ENCODE data around the gene PDE10A. TPM values are rescaled to one million over a fixed set of nuclear protein-coding genes. Genes with fewer than 3 reads are reported as not detected.

Gene PDE10A
- total RNA-seq, 4 donors from 2014 or later, result 0.59 to 3.1 (median 2.0) TPM

GRCh38 chr6:165573671-165574070 lies 89.4 kb downstream of the PDE10A start:
- 44% methylated on average over 5 of the region's 5 CpGs for WGBS

GRCh38 chr6:165571721-165572132 lies 91.3 kb downstream of the PDE10A start:
- no peaks in the 10 kb centered on the region for H3K36me3 ChIP-seq
- H3K27ac ChIP-seq, result no peak overlapping the region
- 79% methylated on average over 3 of the region's 3 CpGs for WGBS
- no peaks in the 10 kb centered on the region for H3K4me1 ChIP-seq
- no peak for DNase-seq (ENCODE audit: low spot score in 2 of 2)
- no peak for TF ChIP-seq CTCF (IDR thresholded peaks at IDR 0.05)
- no peak for TF ChIP-seq POLR2AphosphoS5 (IDR thresholded peaks at IDR 0.05)
- TF ChIP-seq EP300 (IDR thresholded peaks at IDR 0.05), result no peak
- no peak for TF ChIP-seq POLR2A (IDR thresholded peaks at IDR 0.05)
- no peak overlapping the region for H3K4me3 ChIP-seq
- no peaks in the 10 kb centered on the region for H3K9me3 ChIP-seq
- H3K27me3 ChIP-seq, result no peaks in the 10 kb centered on the region

More at GRCh38 chr6:165573671-165574070, 89.4 kb downstream of the PDE10A start:
- H3K4me3 ChIP-seq, result no peak overlapping the region
- no peaks in the 10 kb centered on the region for H3K9me3 ChIP-seq
- no peaks in the 10 kb centered on the region for H3K4me1 ChIP-seq
- no peak overlapping the region for H3K27ac ChIP-seq
- no peak for DNase-seq (ENCODE audit: low spot score in 2 of 2)
- no peaks in the 10 kb centered on the region for H3K36me3 ChIP-seq
- H3K27me3 ChIP-seq, result no peaks in the 10 kb centered on the region
- TF ChIP-seq EP300 (IDR thresholded peaks at IDR 0.05), result no peak
- TF ChIP-seq CTCF (IDR thresholded peaks at IDR 0.05), result no peak
- TF ChIP-seq POLR2AphosphoS5 (IDR thresholded peaks at IDR 0.05), result no peak
- TF ChIP-seq POLR2A (IDR thresholded peaks at IDR 0.05), result no peak

- Histone ChIP-seq H3K4me3 (no peak overlapping the region), H3K9me3 (no peaks in the 10 kb centered on the region), H3K4me1 (no peaks in the 10 kb centered on the region), H3K27ac (no peak overlapping the region), H3K27me3 (no peaks in the 10 kb centered on the region), H3K36me3 (no peaks in the 10 kb centered on the region)
- no peak for DNase-seq (ENCODE audit: low spot score in 2 of 2)
- WGBS, result 89% methylated on average over 2 of the region's 2 CpGs
- no peak for TF ChIP-seq POLR2AphosphoS5 (IDR thresholded peaks at IDR 0.05)
- TF ChIP-seq CTCF (IDR thresholded peaks at IDR 0.05), result no peak
- no peak for TF ChIP-seq EP300 (IDR thresholded peaks at IDR 0.05)
- TF ChIP-seq POLR2A (IDR thresholded peaks at IDR 0.05), result no peak
Observed at GRCh38 chr6:165571068-165571682, 91.9 kb downstream of the PDE10A start.

- H3K27ac ChIP-seq, result no peak overlapping the region
- H3K4me1 ChIP-seq, result no peaks in the 10 kb centered on the region
- no peak overlapping the region for H3K4me3 ChIP-seq
- TF ChIP-seq EP300 (IDR thresholded peaks at IDR 0.05) (no peak), POLR2A (IDR thresholded peaks at IDR 0.05) (no peak), POLR2AphosphoS5 (IDR thresholded peaks at IDR 0.05) (no peak), CTCF (IDR thresholded peaks at IDR 0.05) (no peak)
- no peak for DNase-seq (ENCODE audit: low spot score in 2 of 2)
- no peaks in the 10 kb centered on the region for H3K36me3 ChIP-seq
- peaks cover 3% of the 10 kb centered on the region for H3K9me3 ChIP-seq
- 64% methylated on average over 2 of the region's 2 CpGs for WGBS
- H3K27me3 ChIP-seq, result no peaks in the 10 kb centered on the region
Observed at GRCh38 chr6:165568326-165568725, 94.7 kb downstream of the PDE10A start.

- H3K4me1 ChIP-seq, result no peaks in the 10 kb centered on the region
- TF ChIP-seq POLR2A (IDR thresholded peaks at IDR 0.05), result no peak
- TF ChIP-seq EP300 (IDR thresholded peaks at IDR 0.05), result no peak
- TF ChIP-seq CTCF (IDR thresholded peaks at IDR 0.05), result no peak
- no peak for TF ChIP-seq POLR2AphosphoS5 (IDR thresholded peaks at IDR 0.05)
- peaks cover 3% of the 10 kb centered on the region for H3K9me3 ChIP-seq
- H3K4me3 ChIP-seq, result no peak overlapping the region
- WGBS, result 85% methylated on average over 5 of the region's 5 CpGs
- DNase-seq (ENCODE audit: low spot score in 2 of 2), result no peak
- no peaks in the 10 kb centered on the region for H3K36me3 ChIP-seq
- H3K27me3 ChIP-seq, result no peaks in the 10 kb centered on the region
- no peak overlapping the region for H3K27ac ChIP-seq
Observed at GRCh38 chr6:165566088-165566828, 96.8 kb downstream of the PDE10A start.

All from suprapubic skin (tissue), 4 donors.